GM06990 (cell line): ENCODE measurements around the gene PARPBP.
A peak's percentile ranks its signal among the peaks of the same experiment; 100 is the strongest.

ENCODE experiments used
- DNase-seq: peaks from one replicate; pipeline ENCODE4 v3.0.0-alpha.2; 2011; ENCODE audit not compliant: insufficient read length; ENCODE audit errors: extremely low read depth
- H3K27me3 ChIP-seq: replicated peaks from 2 replicates; pipeline ENCODE4 v1.6.0; 2011; ENCODE audit warnings: low read length; ENCODE audit not compliant: control insufficient read depth, insufficient read depth
- H3K36me3 ChIP-seq: 2 replicates; pipeline ENCODE4 v1.5.1; 2011; ENCODE audit warnings: low read length; ENCODE audit not compliant: control insufficient read depth, insufficient read depth
- H3K4me3 ChIP-seq: replicated peaks from 2 replicates; pipeline ENCODE4 v1.5.1; 2011; ENCODE audit warnings: low read depth, mild to moderate bottlenecking, control low read depth, low read length
- TF ChIP-seq, protein P1 (sequence below): IDR thresholded peaks from 2 replicates; pipeline ENCODE4 v1.5.1; 2011; ENCODE audit warnings: low read length, control low read depth, mild to moderate bottlenecking, inconsistent platforms; ENCODE audit not compliant: insufficient read depth, poor library complexity, severe bottlenecking

Gene PARPBP

DNA sequence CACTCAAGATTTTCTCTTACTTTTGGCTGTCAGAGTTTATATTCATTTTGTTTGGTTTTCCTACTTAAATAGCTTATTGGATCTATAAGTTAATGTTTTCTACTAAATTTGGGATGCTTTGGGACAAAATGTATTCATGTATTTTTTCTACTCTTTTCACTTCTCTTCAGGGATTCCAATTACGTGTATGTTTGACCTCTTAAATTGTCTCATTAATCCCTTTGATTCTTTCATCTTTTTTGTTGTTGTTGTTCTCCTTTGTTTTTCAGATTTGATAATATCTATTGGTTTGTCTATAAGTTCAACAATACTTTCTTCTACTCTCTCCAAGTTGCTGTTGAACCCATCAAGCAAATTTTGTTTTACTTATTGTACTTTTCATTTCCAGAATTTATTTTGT, 43.4 kb downstream of the PARPBP start:
- Histone ChIP-seq H3K27me3 (no peaks in the 10 kb centered on the region), H3K4me3 (no peak overlapping the region), H3K36me3 (no peaks in the 10 kb centered on the region)
- TF ChIP-seq, protein P1, sequence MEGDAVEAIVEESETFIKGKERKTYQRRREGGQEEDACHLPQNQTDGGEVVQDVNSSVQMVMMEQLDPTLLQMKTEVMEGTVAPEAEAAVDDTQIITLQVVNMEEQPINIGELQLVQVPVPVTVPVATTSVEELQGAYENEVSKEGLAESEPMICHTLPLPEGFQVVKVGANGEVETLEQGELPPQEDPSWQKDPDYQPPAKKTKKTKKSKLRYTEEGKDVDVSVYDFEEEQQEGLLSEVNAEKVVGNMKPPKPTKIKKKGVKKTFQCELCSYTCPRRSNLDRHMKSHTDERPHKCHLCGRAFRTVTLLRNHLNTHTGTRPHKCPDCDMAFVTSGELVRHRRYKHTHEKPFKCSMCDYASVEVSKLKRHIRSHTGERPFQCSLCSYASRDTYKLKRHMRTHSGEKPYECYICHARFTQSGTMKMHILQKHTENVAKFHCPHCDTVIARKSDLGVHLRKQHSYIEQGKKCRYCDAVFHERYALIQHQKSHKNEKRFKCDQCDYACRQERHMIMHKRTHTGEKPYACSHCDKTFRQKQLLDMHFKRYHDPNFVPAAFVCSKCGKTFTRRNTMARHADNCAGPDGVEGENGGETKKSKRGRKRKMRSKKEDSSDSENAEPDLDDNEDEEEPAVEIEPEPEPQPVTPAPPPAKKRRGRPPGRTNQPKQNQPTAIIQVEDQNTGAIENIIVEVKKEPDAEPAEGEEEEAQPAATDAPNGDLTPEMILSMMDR = no peak
- DNase-seq = no peak

DNA sequence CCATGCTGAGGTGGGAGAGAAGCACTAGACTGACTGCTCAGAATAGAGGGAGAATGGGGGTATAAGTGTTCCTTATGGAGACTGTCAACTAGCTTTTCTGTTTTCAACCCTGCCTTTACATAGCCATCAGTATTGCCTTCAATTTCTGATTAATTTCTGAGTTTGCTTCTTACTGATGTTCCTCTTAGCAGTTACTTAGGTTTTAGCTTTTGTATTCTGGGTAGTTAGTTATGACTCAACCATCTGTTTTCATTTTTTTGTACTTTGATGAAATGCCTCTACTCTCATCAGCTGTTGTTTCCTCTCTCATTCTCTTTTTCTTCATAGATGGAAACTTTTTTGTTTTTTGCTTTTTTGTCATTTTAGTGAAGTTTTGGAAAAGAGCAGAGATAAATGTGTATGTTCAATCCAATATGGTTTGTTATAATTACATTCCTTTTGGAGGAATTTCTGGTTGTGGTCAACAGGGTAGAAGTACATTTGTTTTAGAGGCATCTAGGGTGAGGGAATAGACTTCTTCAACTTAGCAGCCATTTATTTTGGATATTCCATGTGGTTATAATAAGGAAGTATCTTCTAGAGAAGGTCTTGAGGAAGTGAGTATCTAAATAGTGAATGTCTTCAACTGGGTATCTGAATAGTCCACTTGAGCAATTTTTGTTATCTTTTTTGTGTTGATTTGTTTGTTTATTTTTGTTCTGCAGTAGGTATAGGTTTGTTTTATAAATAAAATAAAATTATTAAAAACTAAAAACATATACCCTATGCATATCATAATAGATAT, 48.0 kb downstream of the PARPBP start:
- no peaks in the 10 kb centered on the region for H3K27me3 ChIP-seq
- no peaks in the 10 kb centered on the region for H3K36me3 ChIP-seq
- DNase-seq = peak; percentile 7
- H3K4me3 ChIP-seq = no peak overlapping the region
- TF ChIP-seq, protein P1 = no peak

- no peaks in the 10 kb centered on the region for H3K27me3 ChIP-seq
- TF ChIP-seq, protein P1 = peak; percentile 65
- no peak for DNase-seq
- H3K36me3 ChIP-seq = no peaks in the 10 kb centered on the region
- H3K4me3 ChIP-seq = no peak overlapping the region
These were observed 50.1 kb downstream of the PARPBP start for GRCh38 chr12:102169922-102170621.

GRCh38 chr12:102171951-102172350, 52.0 kb downstream of the PARPBP start:
- TF ChIP-seq, protein P1 = no peak
- no peak for DNase-seq
- Histone ChIP-seq H3K4me3 (no peak overlapping the region), H3K27me3 (no peaks in the 10 kb centered on the region), H3K36me3 (no peaks in the 10 kb centered on the region)

DNA sequence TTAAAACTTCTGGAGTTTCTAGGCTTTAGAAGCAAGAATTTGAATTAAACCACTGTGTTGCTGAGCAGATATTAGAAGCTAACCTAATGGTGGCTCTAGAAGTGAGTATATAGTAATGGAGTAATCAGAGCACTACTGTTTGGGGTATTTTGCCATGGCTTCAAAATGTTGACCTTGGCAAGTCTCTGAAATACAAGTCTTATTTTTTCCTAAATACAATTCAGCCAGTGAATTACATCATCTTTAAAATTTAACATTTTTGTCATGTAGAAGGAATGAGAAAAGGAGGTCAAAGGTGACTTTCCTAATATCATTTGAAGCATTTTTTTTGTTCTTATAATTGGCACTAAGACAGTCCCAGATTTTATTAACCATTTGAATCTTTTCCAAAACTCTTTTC, 52.5 kb downstream of the PARPBP start:
- TF ChIP-seq, protein P1 = no peak
- Histone ChIP-seq H3K4me3 (no peak overlapping the region), H3K27me3 (no peaks in the 10 kb centered on the region), H3K36me3 (no peaks in the 10 kb centered on the region)
- DNase-seq = no peak
